Subcutaneous adipose tissue (tissue), 4 donors: ENCODE data around the gene SPATA31D1. TPM values are rescaled to one million over a fixed set of nuclear protein-coding genes. Genes with fewer than 3 reads are reported as not detected.

Experiments used
- total RNA-seq, 4 donors: library from RNA; depleted of rRNA; stranded (reverse); fragments of >200 nt; gene quantifications; one replicate each; pipeline ENCODE4 v1.1.0, GENCODE V29; 2016
- TF ChIP-seq, protein P1 (sequence below): fragments of 450-650 bp; IDR thresholded peaks from one replicate; pipeline ENCODE4 v1.5.1; 2016; ENCODE audit warnings: low read depth, mild to moderate bottlenecking, control low read depth, antibody characterized with exemption, moderate library complexity

The SPATA31D1 gene
- total RNA-seq, 4 donors from 2014 or later, result not detected

- TF ChIP-seq, protein P1, sequence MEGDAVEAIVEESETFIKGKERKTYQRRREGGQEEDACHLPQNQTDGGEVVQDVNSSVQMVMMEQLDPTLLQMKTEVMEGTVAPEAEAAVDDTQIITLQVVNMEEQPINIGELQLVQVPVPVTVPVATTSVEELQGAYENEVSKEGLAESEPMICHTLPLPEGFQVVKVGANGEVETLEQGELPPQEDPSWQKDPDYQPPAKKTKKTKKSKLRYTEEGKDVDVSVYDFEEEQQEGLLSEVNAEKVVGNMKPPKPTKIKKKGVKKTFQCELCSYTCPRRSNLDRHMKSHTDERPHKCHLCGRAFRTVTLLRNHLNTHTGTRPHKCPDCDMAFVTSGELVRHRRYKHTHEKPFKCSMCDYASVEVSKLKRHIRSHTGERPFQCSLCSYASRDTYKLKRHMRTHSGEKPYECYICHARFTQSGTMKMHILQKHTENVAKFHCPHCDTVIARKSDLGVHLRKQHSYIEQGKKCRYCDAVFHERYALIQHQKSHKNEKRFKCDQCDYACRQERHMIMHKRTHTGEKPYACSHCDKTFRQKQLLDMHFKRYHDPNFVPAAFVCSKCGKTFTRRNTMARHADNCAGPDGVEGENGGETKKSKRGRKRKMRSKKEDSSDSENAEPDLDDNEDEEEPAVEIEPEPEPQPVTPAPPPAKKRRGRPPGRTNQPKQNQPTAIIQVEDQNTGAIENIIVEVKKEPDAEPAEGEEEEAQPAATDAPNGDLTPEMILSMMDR, result no peak
Observed at GRCh38 chr9:82021198-82021597, 32.6 kb downstream of the SPATA31D1 start.

- TF ChIP-seq, protein P1, result no peak
Observed at GRCh38 chr9:82022121-82022520, 33.5 kb downstream of the SPATA31D1 start.

DNA sequence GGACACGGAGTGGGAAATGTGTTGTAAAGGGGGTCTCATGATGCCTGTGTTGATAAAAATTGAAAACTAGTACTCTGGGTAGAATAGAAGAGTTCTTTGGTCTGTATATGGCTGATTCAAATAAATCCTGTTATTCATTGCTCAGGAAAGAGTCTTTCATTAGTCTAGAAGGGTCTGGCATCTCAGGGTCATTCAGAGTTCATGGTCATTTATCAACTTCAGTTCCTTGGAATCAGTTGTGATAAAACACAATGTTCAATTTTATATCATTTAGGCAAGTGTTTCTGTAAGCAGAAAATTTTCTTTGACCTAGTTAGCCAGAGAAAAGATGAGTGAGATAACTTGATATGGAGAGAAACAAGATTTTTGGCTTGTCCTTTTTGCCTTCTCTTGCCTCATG, 36.3 kb downstream of the SPATA31D1 start:
- TF ChIP-seq, protein P1, result no peak

GRCh38 chr9:82031538-82032280, 43.1 kb downstream of the SPATA31D1 start:
- TF ChIP-seq, protein P1, result no peak

GRCh38 chr9:82034956-82035731, 46.6 kb downstream of the SPATA31D1 start:
- TF ChIP-seq, protein P1, result no peak

DNA sequence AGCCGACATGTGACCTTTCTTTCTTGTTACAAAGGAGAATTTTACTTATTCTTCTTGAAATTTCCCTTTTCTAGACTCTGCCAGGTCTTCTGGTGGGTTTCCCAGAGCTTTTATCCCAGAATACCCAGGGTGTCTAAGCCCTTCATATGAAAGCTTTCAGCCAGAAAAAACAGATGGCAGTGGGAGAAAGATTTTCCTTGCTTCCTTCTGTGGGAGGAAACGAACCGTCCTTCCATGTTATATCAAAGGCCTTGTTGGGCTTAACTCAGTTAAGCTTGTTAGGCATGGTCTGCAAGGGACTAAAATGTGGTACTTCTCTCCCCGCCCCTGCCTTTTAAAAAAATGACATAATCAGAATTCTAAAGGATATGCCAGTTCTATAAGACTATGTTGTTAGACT, 47.5 kb downstream of the SPATA31D1 start:
- TF ChIP-seq, protein P1, result no peak

DNA sequence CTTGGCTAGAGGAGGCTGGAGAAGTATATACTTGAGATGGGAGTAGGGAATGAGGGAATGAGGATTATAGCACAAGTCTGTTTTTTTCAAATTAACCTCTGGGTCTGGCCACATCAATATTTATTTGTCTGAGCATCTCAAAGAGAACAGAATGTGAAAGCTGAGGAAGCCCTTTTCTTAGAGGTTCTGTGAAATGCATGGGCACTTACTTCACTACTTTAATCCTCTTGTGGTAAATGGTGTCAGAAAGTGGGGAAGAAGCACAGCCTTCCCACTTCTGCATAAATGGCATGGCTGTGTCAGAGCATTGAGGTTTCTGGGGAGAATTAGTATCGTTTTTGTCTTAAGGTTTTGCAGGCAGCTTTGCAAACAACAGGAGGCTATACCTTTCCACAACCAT, 48.6 kb downstream of the SPATA31D1 start:
- TF ChIP-seq, protein P1, result no peak
